Spleen (tissue), 11 donors: ENCODE data around the gene UBE2S. TPM values are rescaled to one million over a fixed set of nuclear protein-coding genes. Genes with fewer than 3 reads are reported as not detected.
A peak's percentile ranks its signal among the peaks of the same experiment; 100 is the strongest.

Experiments
- DNase-seq: peaks from one replicate; pipeline ENCODE4 v3.0.0-alpha.2; 2020
- H3K27ac ChIP-seq, 8 donors: fragments of 200-600 bp; sonication (generic) in 7 of 8; 1 replicate in 4 of 8; 2 replicates in 4 of 8; pipeline versions ENCODE4 v1.5.0 to v1.8.0; 2016 to 2021; ENCODE audit warnings: inconsistent platforms in 4 of 8, mild to moderate bottlenecking in 4 of 8, moderate library complexity in 1 of 8
- H3K27me3 ChIP-seq, 7 donors: fragments of 200-600 bp; sonication (generic) in 6 of 7; replicated peaks in 1 of 7; 1 replicate in 4 of 7; 2 replicates in 3 of 7; pipeline versions ENCODE4 v1.5.0 to v1.8.0; 2016 to 2021; ENCODE audit warnings: inconsistent platforms in 3 of 7, mild to moderate bottlenecking in 1 of 7
- H3K36me3 ChIP-seq, 6 donors: fragments of 200-600 bp; sonication (generic) in 5 of 6; 1 replicate in 4 of 6; 2 replicates in 2 of 6; pipeline versions ENCODE4 v1.5.0 to v1.8.0; 2016 to 2021; ENCODE audit warnings: inconsistent platforms in 2 of 6
- H3K4me1 ChIP-seq, 6 donors: fragments of 200-600 bp; sonication (generic) in 5 of 6; 1 replicate in 3 of 6; 2 replicates in 3 of 6; pipeline versions ENCODE4 v1.5.0 to v1.8.0; 2016 to 2021; ENCODE audit warnings: inconsistent platforms in 3 of 6
- H3K4me3 ChIP-seq, 8 donors: fragments of 200-600 bp; sonication (generic) in 7 of 8; 1 replicate in 4 of 8; 2 replicates in 4 of 8; pipeline versions ENCODE4 v1.5.0 to v1.8.0; 2016 to 2021; ENCODE audit warnings: inconsistent platforms in 4 of 8, mild to moderate bottlenecking in 4 of 8, moderate library complexity in 2 of 8
- H3K9me3 ChIP-seq, 8 donors: fragments of 200-600 bp; sonication (generic) in 7 of 8; 1 replicate in 4 of 8; 2 replicates in 4 of 8; pipeline versions ENCODE4 v1.5.0 to v1.8.0; 2016 to 2021; ENCODE audit warnings: inconsistent platforms in 4 of 8
- POLR2A ChIP-seq, 3 donors: fragments of 450-650 bp; IDR thresholded peaks; one replicate each; pipeline ENCODE4 v1.5.1; 2017; ENCODE audit warnings: antibody characterized with exemption in 3 of 3, mild to moderate bottlenecking in 1 of 3
- POLR2AphosphoS5 ChIP-seq, 3 donors: sonication (generic); formaldehyde crosslinking; IDR thresholded peaks; one replicate each; pipeline ENCODE4 v1.5.1; 2017; ENCODE audit warnings: antibody characterized with exemption in 3 of 3
- WGBS, 5 donors: extraction: QIAGEN DNeasy Blood & Tissue Kit in 3 of 5; methylation state at CpG; one replicate each; pipeline versions ENCODE4 v1.1.5 to v1.1.7; 2013 to 2018; 5-methylcytosine and 5-hydroxymethylcytosine counted together
- intact Hi-C: fragments of 100-400 bp; cut with DNase I; formaldehyde crosslinking; loops from one replicate; pipeline ENCODE4 v1.15.0; 2023; ENCODE audit warnings: low total_unique reads
- polyA plus RNA-seq, 3 donors: library from polyadenylated mRNA; stranded (reverse); fragments of 200-250 nt; gene quantifications; one replicate each; pipeline ENCODE4 v1.2.1, GENCODE V29; 2013
- total RNA-seq, 7 donors: library from RNA; depleted of rRNA in 3 of 7; stranded (reverse); fragments of >200 nt in 3 of 7; fragmentation: NEBNext Ultra II Directional in 4 of 7; extraction: Animal tissue kit (Norgen Biotek cat#: 25700) in 4 of 7; gene quantifications; one replicate each; pipeline versions ENCODE4 v1.1.0 to v1.2.1, GENCODE V29; 2016 to 2021
- TF ChIP-seq, protein P1 (sequence below), 11 experiments: fragments of 200-600 bp in 7 of 11; fragments of 450-650 bp in 4 of 11; sonication (generic) in 4 of 11; IDR thresholded peaks in 8 of 11; conservative IDR thresholded peaks in 3 of 11; 1 replicate in 7 of 11; 2 replicates in 4 of 11; pipeline versions ENCODE4 v1.4.0 to v1.8.0; 2016 to 2021; ENCODE audit warnings: antibody characterized with exemption in 11 of 11, inconsistent platforms in 4 of 11, mild to moderate bottlenecking in 1 of 11
- donor health status: healthy with polysubstance abuse.
- donor health status: DM: no; HTN: no; CAD: no; lungs with moderate emphysema.
- donor health status: DM: no; HTN: no; CAD: no.
- donor health status: Bipolar disorder and iron deficiency.
- donor health status: healthy.
- donor health status: DM: no; HTN: no; CAD: no.
- donor health status: DM: yes; HTN: yes; CAD: no.

Gene UBE2S
- total and polyA plus RNA-seq, 10 donors, result 4.9 to 40.8 (median 19.5) TPM

DNA sequence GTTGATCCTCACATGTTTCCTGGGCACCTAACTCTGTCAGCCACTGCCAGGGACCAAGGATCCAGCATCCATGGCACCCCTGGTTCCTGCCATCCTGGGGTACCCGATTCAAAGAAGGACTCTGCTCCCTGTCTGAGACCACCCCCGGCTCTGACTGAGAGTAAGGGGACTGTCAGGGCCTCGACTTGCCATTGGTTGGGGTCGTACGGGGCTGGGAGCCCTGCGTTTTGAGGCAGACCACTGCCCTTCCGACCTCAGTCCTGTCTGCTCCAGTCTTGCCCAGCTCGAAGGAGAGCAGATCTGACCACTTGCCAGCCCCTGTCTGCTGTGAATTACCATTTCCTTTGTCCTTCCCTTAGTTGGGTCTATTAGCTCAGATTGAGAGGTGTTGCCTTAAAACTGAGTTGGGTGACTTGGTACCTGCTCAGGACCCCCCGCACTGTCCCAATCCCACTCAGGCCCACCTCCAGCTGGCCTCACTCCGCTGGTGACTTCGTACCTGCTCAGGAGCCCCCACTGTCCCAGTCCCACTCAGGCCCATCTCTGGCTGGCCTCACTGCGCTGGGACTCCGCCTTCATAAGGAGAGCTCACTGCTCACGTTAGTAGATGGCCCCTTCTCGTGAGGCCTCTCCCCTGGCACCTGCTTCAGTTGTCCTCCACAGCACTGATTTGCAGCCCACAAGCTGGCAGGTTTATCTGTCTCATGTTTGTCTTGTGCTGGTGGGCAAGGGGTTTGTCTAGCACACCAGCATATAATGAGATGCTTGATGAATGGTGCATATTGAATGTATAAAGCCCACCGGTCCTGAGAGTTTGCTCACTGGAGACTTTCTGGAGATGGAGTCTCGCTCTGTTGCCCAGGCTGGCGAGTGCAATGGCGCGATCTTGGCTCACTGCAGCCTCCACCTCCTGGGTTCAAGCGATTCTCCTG lies 17.9 kb downstream of the UBE2S start:
- DNase-seq, result no peak
- H3K27ac ChIP-seq, result peak overlapping the region in 1 of 8 donors; percentile 36
- 80 to 89% (median 85%) methylated on average over 20 to 21 of the region's 21 CpGs for WGBS, 5 donors
- no peaks in the 10 kb centered on the region for H3K9me3 ChIP-seq
- peaks cover 32 to 63% (median 48%) of the 10 kb centered on the region in 6 donors for H3K4me1 ChIP-seq
- intact Hi-C loops, result no loop called here
- peak in 2 of 3 donors; percentile 51 to 63 for TF ChIP-seq POLR2AphosphoS5 (IDR thresholded peaks at IDR 0.05)
- TF ChIP-seq, protein P1, sequence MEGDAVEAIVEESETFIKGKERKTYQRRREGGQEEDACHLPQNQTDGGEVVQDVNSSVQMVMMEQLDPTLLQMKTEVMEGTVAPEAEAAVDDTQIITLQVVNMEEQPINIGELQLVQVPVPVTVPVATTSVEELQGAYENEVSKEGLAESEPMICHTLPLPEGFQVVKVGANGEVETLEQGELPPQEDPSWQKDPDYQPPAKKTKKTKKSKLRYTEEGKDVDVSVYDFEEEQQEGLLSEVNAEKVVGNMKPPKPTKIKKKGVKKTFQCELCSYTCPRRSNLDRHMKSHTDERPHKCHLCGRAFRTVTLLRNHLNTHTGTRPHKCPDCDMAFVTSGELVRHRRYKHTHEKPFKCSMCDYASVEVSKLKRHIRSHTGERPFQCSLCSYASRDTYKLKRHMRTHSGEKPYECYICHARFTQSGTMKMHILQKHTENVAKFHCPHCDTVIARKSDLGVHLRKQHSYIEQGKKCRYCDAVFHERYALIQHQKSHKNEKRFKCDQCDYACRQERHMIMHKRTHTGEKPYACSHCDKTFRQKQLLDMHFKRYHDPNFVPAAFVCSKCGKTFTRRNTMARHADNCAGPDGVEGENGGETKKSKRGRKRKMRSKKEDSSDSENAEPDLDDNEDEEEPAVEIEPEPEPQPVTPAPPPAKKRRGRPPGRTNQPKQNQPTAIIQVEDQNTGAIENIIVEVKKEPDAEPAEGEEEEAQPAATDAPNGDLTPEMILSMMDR (IDR thresholded peaks at IDR 0.05 in 8 of 11, conservative IDR thresholded peaks at IDR 0.05 in 3 of 11), result no peak
- H3K4me3 ChIP-seq, result no peak overlapping the region
- H3K27me3 ChIP-seq, result no peaks in the 10 kb centered on the region
- peaks cover 4 to 64% (median 48%) of the 10 kb centered on the region in 6 donors for H3K36me3 ChIP-seq

GRCh38 chr19:55387736-55388497 lies 19.7 kb downstream of the UBE2S start:
- TF ChIP-seq, protein P1 (IDR thresholded peaks at IDR 0.05 in 8 of 11, conservative IDR thresholded peaks at IDR 0.05 in 3 of 11), result no peak
- peak in 2 of 3 donors; percentile 39 to 46 for TF ChIP-seq POLR2AphosphoS5 (IDR thresholded peaks at IDR 0.05)
- Histone ChIP-seq H3K4me1 (peaks cover 42 to 75% (median 59%) of the 10 kb centered on the region in 6 donors), H3K27ac (peak overlapping the region in 2 of 8 donors; percentile 90 to 92), H3K36me3 (peaks cover 4 to 63% (median 48%) of the 10 kb centered on the region in 6 donors), H3K27me3 (no peaks in the 10 kb centered on the region), H3K9me3 (no peaks in the 10 kb centered on the region), H3K4me3 (peak overlapping the region in 6 of 8 donors; percentile 74 to 95 (median 90))
- intact Hi-C loops, result no loop called here
- DNase-seq, result no peak
- 87 to 93% (median 88%) methylated on average over 6 to 24 of the region's 24 CpGs for WGBS, 5 donors

DNA sequence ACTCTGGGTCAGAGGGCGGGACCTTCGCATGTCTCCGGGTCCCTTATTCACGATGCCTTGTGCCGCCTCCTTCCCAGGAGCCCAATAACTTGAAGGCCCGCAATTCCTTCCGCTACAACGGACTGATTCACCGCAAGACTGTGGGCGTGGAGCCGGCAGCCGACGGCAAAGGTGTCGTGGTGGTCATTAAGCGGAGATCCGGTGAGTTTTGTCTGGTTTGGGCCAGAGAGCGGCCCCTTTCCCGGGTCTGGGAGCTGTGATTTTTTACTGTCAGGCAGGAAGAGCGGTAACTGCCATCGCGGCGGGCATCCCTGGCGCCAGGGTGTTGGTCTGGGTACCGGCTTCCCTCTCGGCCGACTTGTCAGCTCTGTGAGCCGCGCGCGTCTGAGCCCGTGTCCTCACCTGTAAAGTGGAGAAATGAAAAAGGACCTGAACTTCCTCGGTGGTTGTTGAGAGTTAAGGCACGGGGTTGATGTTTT lies 21.1 kb downstream of the UBE2S start:
- Histone ChIP-seq H3K27ac (peak overlapping the region; percentile 88 to 96 (median 93)), H3K9me3 (no peaks in the 10 kb centered on the region), H3K4me3 (peak overlapping the region; percentile 74 to 96 (median 90)), H3K27me3 (no peaks in the 10 kb centered on the region), H3K36me3 (peaks cover 4 to 51% (median 43%) of the 10 kb centered on the region in 6 donors), H3K4me1 (peaks cover 43 to 80% (median 62%) of the 10 kb centered on the region in 6 donors)
- TF ChIP-seq POLR2AphosphoS5 (IDR thresholded peaks at IDR 0.05) (no peak), POLR2A (IDR thresholded peaks at IDR 0.05) (no peak)
- TF ChIP-seq, protein P1 (IDR thresholded peaks at IDR 0.05 in 8 of 11, conservative IDR thresholded peaks at IDR 0.05 in 3 of 11), result no peak
- WGBS, 5 donors, result 1 to 4% (median 1%) methylated on average over 20 to 33 of the region's 33 CpGs
- peak; percentile 83 for DNase-seq
- intact Hi-C loops, result no loop called here
